GM21825 (cell line): Measurements from ENCODE around the gene CITED4.

Experiments
- ATAC-seq: cut with Tn5 transposase; IDR thresholded peaks from one replicate; pipeline ENCODE4 v1.9.1; 2021; ENCODE audit warnings: mild to moderate bottlenecking, moderate library complexity; ENCODE audit not compliant: unreplicated experiment

CITED4 gene

DNA sequence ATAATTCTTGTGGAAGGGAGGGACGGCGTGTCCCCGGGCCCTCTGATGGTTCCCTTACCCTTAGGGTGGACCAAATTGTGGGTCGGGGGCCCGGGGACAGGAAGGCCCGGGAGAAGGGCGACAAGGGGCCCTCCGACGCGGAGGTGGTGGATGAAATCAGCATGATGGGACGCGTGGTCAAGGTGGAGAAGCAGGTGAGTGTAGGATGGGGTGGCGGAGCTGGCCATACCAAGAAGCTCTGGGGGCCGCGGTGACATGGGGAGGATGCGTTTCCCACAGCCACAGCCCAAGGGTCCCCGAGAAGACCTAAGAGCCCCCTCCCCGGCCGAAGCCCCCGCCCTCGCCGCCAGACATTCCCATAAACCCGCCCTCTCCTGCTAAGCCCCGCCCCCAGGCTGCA is 24.6 kb downstream of the CITED4 start:
- no peak for ATAC-seq

DNA sequence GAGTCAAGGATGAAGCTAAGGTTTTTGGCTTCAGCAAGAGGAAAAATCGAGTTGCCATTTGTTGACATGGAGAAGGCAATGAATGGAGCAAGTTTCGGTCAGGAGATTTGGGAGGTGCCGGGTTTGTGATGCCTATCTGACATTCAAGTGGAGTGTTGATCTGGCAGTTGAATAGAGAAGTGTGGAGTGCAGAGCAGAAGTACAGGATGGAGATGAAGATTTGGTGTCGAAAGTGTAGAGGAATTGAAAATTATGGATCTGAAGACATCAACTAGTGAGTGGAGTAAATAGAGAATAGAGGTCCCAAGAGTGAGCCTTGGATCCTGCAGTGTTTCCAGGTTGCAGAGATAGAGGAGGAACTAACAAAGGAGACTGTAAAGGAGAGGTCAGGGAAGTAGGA is 25.9 kb downstream of the CITED4 start:
- ATAC-seq, result no peak

DNA sequence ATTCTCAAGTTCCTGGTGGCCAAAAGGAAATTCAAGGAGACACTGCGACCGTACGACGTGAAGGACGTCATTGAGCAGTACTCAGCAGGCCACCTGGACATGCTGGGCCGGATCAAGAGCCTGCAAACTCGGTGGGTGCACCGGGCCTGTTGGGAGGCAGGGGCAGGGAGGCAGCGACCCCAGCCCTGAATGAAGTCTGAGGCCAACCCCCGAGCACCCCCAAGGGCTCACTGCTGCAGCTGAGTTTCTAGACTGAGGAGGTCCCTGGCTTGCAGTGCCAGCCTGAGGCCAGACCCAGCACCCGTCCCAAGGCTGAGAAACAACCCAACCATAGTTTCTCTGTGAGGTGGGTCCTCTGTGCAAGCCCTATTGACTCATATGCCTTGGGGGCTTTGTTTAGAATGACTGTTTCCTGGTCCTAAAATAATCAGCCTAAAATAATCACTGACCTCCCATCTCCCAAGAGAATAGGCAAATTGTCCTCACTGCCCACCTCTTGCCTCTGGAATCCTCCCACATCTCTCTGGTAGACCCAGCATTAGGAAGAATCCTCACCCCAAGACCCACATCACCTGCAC is 27.1 kb downstream of the CITED4 start:
- ATAC-seq, result no peak

DNA sequence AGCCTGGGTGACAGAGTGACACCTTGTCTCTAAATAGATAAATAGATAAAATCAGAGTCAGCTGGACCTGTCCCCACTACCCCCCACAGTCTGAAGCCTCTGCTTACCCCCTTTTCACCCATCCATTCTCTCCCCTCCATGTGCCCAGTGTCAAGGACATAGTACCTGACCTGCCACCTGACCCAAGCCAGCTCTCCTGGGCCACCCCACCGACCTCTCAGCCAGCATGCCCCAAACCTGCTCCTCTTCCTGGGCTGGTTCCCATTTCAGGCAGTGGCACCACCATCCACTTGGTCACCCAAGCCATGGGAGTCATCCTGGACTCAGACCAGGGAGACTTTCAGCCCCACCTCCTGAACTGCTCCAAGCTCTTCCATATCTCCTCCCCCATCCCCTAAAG is 28.2 kb downstream of the CITED4 start:
- ATAC-seq, result no peak

DNA sequence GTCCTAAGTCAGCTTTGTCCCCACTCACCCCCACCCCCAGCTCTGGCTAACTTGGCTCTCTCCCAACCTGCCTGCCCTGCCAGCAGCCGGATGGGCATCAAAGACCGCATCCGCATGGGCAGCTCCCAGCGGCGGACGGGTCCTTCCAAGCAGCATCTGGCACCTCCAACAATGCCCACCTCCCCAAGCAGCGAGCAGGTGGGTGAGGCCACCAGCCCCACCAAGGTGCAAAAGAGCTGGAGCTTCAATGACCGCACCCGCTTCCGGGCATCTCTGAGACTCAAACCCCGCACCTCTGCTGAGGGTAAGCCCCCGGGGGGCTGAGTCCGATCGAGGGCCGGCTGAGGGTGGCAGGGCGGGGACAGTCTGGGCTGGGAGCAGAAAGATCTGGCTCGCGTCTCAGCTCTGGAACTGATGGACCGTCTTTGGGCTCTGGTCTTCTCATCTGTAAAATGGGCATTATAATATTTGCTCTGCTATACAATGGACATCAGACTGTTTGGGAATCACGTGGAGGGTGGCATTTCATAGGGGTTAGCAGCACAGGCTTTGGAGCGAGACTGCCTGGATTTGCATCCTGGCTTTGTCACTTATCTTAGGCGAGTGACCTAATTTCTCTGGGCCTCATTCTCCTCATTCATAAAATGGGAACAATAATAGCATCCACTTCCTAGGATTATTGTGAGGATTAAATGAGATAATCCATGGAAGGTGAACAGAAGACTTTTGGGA is 31.0 kb downstream of the CITED4 start:
- ATAC-seq, result no peak

DNA sequence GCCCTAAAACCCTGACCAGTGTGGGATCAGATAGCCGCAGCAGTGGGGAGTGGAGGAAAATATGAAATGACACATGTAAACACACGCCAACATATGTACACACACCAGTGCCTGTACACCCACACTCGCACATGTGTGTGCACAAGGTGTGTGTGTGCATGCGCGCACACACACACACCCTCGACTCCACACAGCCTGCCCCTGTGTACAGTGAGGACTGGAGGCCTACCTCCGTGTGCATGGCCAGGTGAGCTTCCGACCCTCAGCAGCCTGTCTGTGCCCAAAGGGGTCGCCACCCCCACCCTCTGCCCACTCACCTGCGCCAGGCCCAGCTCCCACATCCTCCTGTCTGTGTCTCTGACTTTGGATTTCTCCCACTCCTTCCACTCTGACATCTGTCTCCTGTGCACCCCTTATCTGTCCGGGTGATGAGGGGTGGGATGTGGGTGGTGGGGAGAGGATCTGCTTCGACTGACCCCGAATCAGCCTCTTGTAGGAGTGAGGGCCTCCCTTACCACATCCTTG is 31.7 kb downstream of the CITED4 start:
- no peak for ATAC-seq

DNA sequence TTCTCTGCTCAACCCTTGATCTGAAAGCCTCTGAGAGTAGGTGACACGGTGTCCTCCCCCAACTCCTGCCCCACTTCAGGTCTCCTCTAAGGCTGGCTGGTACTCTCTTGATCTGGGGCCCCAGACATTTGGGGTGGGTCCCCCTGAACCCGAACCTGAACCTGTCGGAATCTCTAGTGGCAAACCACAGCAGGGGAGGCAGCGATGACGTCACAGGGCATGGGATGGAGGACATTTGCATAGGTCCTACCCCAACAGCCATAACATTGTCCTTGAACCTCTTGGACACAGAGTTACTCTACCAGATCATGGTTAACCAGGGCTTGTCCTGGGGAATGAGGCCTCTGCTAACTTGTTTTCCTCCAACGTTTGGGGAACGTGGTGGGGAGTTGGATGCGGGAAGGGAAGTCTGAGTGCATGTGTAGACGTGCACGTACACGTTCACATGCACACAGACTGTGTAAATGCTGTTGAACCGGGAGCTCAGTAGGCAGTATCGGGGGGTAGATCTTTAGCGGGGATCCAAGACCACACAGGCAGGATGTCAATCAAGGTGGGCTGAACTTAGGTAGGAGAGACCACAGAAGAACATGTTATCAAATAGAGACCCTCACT is 32.4 kb downstream of the CITED4 start:
- ATAC-seq, result no peak

DNA sequence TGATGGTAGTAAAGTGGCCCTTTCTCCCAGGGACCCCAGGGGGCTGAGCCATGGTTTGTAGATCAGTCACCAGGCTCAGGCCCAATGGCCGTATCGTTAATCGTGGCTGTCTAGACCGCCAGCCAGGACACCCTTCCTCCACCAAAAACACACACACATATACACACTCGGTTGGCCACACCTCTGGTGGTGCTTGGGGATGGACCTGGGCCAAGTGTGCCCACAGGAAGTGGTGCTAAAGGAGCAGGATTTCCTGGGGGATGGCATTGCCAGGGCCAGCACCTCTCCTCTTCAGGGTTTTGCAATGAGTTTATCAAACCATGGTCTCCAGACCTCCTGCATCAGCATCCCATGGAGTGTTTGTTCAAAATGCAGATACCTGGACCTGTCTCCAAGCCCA is 36.2 kb downstream of the CITED4 start:
- no peak for ATAC-seq

DNA sequence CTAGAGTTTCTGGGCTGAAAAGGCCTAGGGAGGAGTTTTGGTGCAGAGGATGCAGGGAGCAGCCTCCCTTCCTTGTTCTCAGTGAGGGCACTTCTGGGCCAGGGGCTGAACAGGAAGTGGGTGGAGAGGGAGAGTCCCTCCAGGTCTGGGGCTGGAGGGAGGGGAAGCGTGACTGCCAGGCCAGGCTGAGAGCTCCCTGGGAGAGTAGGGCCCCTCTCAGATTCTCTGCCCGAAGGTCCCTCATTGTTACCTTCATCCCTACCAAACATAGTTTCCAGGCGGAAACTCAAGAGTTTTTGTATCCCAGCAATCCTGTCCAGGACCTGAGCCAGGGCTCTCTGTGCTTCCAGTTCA is 36.8 kb downstream of the CITED4 start:
- ATAC-seq, result peak; percentile 68

DNA sequence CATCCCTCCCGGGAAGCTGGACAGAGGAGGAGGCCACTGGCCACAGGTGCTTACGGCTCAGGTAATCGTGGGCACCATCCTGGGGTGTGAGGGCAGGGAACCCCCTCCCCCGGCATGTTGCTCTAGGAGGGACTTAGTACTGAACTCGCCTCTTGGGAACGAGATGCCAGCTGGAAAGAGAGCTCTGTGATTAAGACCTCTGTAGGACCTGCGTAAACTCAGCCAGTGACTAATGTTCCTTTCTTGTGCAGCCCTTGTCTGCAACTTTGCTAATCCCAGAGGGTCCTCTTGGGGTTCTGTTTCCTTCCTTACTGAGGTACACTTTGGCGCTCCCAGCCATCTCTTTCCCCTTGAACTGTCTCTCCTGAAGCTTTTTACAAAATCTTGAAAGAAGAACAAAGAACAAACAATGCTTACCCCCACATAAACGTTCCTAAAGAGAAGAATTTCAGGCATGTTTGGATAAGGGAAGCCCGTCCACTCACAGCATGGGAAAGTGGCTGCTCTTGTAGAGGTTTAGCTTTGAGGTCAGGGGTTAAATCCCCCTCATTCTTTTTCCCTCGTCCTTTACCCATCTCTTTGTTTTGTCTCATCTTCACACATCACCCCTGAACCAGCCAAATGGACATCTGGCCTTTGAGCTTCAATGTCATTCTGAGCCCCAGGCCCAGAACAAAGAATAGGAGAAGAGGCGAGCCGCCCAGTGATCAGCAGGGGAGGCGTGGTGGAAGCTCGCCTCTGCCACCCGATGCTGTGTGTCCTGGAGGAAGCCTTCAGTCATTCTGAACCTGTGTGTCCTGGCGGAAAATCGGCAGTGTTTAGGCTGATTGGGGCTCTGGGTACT is 37.4 kb downstream of the CITED4 start:
- no peak for ATAC-seq

DNA sequence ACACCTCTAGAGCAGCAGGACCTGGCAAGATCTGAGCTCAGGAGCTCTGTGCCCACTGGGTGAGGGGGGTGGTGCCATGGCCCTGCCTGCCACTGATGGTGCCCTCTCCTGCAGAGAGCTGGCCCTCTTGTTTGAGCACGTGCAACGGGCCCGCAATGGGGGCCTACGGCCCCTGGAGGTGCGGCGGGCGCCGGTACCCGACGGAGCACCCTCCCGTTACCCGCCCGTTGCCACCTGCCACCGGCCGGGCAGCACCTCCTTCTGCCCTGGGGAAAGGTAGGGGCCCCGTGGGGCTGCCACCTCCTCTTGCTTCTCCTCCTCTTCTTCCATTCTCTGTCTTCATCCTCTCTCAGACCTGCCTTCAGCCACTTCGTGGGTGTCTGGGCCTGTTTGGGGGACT is 38.2 kb downstream of the CITED4 start:
- ATAC-seq, result no peak

DNA sequence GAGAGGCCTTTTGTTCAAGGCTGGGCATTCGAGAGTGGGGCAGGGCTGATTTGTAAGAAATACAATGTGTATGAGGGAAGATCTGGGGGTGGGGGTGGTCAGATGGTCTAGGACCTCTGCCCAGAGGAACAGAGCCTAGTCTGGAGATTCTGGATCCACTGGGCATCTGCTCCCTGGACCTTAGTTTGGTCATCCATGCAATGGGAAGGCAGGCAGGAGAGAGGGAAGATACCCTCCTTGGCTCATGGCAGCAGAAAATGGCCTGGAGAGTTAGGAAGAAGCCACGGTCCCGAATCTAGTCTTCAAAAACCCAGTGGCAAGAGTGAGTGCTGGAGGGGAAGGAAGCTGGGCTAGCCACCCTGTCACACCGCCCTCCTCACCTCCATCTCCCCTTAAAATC is 38.8 kb downstream of the CITED4 start:
- ATAC-seq, result no peak

DNA sequence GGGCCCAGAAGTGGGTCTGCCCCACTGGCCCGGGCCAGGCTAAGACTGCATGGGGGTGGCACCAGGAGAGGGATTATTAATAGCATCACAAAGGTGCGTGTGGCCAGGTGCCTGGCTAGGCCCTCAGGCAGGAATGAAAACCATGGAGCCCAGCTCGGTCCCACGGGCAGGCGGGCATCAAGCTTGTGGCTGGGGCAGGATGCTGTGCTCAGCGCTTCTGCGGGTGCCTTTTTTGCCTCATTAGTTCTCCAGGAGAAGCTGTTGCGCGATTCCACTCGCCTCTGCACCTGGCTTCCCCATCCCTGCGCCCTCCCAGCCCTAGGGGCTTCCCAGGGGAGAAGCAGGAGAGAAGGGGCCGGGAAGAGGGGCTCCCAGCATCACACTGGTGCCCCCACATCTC is 39.3 kb downstream of the CITED4 start:
- no peak for ATAC-seq

DNA sequence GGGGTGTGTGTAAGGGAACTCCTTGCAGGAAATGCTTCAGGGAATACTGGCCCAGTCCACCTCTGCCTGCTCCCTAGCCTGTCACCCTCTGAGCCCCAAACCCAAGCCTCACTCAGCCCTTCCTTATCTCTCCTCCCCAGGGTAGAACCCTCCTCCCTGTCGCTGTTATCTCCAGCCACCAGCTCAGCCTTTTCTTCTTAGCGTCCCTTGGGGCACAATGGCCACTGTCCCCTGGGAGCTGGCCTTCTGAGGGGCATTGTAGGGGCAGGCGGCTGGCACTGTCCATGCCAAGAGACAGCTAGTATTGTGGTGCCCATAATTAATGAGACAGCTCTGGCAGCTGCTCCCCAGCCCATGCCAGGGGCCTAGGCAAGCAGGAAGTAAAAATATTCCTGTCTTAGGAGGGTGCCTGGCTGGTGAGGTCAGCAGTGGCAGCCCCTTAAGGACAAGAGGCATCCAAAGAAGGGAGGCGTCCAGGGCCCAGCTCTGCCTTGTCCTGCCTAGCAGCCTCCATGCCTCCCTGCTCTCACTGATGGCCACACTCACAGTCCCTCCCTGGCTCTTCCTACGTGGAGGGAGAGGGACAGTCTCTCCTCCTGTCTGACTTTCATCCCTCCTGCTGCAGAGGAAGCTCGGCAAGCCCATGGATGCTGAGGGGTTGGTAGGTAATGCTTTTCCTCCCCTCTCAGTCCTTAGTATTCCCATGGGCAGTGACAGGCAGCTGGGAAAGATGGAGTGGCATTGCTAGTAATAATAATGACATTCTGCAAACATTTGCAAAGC is 41.1 kb downstream of the CITED4 start:
- ATAC-seq, result no peak

DNA sequence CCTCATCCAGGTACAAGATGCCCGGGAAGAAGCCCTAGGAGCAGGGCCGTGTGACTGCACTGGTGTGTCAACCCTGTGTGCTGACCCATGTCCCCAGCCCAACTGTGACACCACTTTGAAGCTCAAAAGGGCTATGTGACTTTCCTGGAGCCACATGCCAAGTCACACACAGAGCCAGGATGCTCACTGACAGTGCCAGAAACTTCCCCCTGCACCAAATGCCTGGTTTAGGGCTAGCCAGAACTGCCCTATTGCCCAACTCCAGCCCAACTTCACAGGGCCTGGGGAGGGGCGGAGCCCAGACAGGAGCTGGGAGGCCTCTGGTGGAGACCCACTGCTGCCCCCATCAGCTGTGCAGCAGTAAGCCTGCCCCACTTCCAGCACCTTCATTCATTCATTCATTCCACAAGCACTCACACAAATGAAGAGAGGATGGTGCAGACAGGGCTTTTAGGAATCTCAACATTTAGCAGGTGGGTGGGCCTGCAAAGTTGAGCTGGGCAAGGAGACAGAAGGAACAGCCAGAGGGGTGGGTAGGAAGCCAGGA is 41.8 kb downstream of the CITED4 start:
- ATAC-seq, result no peak

DNA sequence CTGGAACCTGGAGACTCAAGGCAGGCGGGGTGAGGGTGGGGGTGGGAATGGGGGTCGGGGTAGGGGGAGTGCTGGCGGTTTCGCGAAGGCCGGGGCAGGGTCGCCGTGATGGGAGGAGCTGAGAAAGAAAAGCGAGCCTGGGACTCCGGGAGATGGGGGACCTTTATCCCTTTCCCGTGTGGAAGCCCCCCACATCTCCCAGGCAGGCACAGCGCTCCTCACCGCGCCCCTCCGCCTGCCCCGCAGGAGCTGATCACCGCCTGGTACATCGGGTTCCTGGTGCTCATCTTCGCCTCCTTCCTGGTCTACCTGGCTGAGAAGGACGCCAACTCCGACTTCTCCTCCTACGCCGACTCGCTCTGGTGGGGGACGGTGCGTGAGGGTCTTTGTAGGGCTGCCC is 43.1 kb downstream of the CITED4 start:
- ATAC-seq, result no peak

DNA sequence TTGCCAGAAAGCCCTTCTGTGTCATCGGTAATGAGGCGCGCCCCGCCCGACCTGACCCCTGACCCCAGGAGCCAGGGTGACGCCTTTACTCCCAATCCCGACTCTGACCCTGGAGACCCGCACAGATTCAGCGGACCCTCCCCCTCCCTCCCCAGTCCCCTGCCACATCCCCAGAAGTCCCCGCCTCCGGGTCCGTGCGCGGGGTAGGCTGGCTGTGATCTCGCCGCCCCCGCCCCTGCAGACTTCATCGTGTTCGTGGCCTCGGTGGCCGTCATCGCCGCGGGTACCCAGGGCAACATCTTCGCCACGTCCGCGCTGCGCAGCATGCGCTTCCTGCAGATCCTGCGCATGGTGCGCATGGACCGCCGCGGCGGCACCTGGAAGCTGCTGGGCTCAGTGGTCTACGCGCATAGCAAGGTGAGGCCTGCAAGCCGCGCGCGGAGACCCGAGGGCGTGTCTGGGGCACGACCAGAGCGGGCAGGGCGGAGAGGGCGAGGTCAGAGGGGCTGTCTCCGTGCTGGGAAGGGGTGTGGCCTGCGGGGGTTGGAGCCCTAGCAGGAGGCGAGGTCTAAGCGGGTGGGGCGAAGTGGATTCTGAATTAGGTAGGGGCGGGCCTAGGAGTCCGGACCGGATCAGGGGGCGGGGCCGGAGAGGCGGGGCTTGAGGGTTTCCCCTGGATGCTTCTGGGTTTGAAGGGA is 43.8 kb downstream of the CITED4 start:
- peak; percentile 89 for ATAC-seq

DNA sequence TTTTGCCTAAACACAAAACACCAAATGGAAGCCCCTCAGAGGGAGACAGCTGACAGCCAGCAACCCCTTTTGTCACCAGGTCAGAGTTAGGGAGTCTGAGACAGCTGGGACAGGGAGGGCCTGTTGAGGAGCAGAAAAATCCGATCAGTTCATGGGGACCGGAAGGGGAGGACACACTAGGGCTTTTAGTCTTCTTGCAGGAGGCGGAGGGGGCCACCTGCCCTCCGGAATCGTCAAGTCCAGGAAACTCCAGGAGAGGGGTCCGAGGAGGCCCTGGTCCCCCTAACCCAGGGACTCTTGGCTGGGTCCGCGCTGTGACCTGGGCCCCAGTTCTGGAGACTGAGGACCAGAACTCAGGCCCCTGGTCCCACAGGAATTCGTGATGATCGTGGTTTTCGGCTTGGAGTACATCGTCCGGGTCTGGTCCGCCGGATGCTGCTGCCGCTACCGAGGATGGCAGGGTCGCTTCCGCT is 44.3 kb downstream of the CITED4 start:
- ATAC-seq, result no peak

DNA sequence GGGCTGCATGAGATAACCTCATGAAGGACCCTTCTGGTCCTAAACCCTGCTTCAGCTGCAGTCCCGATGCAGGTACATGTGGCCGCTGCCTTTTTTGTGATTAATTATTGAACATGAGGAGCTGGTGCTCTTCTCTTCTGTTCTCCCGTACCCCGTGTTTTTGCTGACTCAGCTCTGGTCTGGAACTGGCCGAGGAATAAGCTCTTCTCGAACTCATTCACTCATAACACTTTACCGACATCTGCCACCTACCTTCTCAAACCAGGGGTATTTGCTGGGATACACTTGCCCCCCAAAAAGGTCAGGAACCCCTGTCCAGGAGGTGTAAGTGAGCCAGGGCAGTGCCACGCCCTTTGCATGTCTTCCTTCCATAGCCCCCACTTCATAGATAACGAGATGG is 46.7 kb downstream of the CITED4 start:
- no peak for ATAC-seq
